Breast epithelium (tissue), 4 donors: ENCODE measurements around the gene ARHGEF17. TPM values are rescaled to one million over a fixed set of nuclear protein-coding genes. Genes with fewer than 3 reads are reported as not detected.
A peak's percentile ranks its signal among the peaks of the same experiment; 100 is the strongest.

Source experiments
- DNase-seq, 2 donors: peaks; one replicate each; pipeline ENCODE4 v3.0.0-alpha.2; 2019; ENCODE audit warnings: low spot score in 2 of 2
- H3K27ac ChIP-seq, 2 donors: fragments of 200-600 bp; sonication (generic) in 1 of 2; one replicate each; pipeline ENCODE4 v1.5.1; 2016 to 2019; ENCODE audit warnings: mild to moderate bottlenecking in 1 of 2
- H3K27me3 ChIP-seq, 2 donors: fragments of 200-600 bp; sonication (generic) in 1 of 2; one replicate each; pipeline versions ENCODE4 v1.5.1 to v1.6.0; 2017 to 2019; ENCODE audit warnings: control low read depth in 1 of 2, mild to moderate bottlenecking in 1 of 2
- H3K36me3 ChIP-seq: fragments of 200-600 bp; one replicate; pipeline ENCODE4 v1.5.1; 2019
- H3K4me1 ChIP-seq, 2 donors: fragments of 200-600 bp; sonication (generic); one replicate each; pipeline ENCODE4 v1.5.1; 2016 to 2019; ENCODE audit warnings: control low read depth in 1 of 2
- H3K4me3 ChIP-seq, 3 donors: fragments of 200-600 bp; sonication (generic); 1 replicate in 2 of 3; 2 replicates in 1 of 3; pipeline ENCODE4 v1.5.1; 2016 to 2019; ENCODE audit warnings: mild to moderate bottlenecking in 3 of 3, moderate library complexity in 2 of 3
- H3K9me3 ChIP-seq, 2 donors: fragments of 200-600 bp; sonication (generic) in 1 of 2; one replicate each; pipeline ENCODE4 v1.5.1; 2016 to 2019; ENCODE audit warnings: control low read depth in 1 of 2
- CTCF ChIP-seq, 3 donors: fragments of 450-650 bp; IDR thresholded peaks; one replicate each; pipeline ENCODE4 v1.5.1; 2016 to 2017; ENCODE audit warnings: antibody characterized with exemption in 3 of 3, mild to moderate bottlenecking in 3 of 3, moderate library complexity in 3 of 3
- POLR2A ChIP-seq: fragments of 450-650 bp; IDR thresholded peaks from one replicate; pipeline ENCODE4 v1.6.1; 2016; ENCODE audit warnings: antibody characterized with exemption, mild to moderate bottlenecking, moderate library complexity
- POLR2AphosphoS5 ChIP-seq, 3 donors: sonication (generic); formaldehyde crosslinking; IDR thresholded peaks; one replicate each; pipeline ENCODE4 v1.6.1; 2017; ENCODE audit warnings: antibody characterized with exemption in 3 of 3
- intact Hi-C: fragments of 100-400 bp; cut with DNase I; formaldehyde crosslinking; loops from one replicate; pipeline ENCODE4 v1.15.1; 2023; ENCODE audit warnings: low total_unique reads
- total RNA-seq, 3 donors: library from RNA; depleted of rRNA; stranded (reverse); fragments of >200 nt; gene quantifications; one replicate each; pipeline ENCODE4 v1.1.0, GENCODE V29; 2016

ARHGEF17 gene
- total RNA-seq, 3 donors from 2014 or later, result 28.8 to 54.7 (median 38.2) TPM

GRCh38 chr11:73415854-73416615 is 108.0 kb downstream of the ARHGEF17 start:
- no peak for TF ChIP-seq POLR2AphosphoS5 (IDR thresholded peaks at IDR 0.05)
- TF ChIP-seq CTCF (IDR thresholded peaks at IDR 0.05), result no peak
- TF ChIP-seq POLR2A, result no peak
- peaks cover 0 to 3% of the 10 kb centered on the region in 2 donors for H3K4me1 ChIP-seq
- intact Hi-C loops, result no loop called here
- DNase-seq, result no peak
- H3K4me3 ChIP-seq, result no peak overlapping the region
- no peaks in the 10 kb centered on the region for H3K36me3 ChIP-seq
- no peaks in the 10 kb centered on the region for H3K9me3 ChIP-seq
- no peaks in the 10 kb centered on the region for H3K27me3 ChIP-seq
- peak overlapping the region; percentile 44 to 72 for H3K27ac ChIP-seq

GRCh38 chr11:73416786-73417185 is 108.7 kb downstream of the ARHGEF17 start:
- Histone ChIP-seq H3K27ac (no peak overlapping the region), H3K4me1 (peaks cover 0 to 3% of the 10 kb centered on the region in 2 donors), H3K9me3 (no peaks in the 10 kb centered on the region), H3K4me3 (no peak overlapping the region), H3K27me3 (no peaks in the 10 kb centered on the region), H3K36me3 (no peaks in the 10 kb centered on the region)
- no peak for DNase-seq
- TF ChIP-seq POLR2AphosphoS5 (IDR thresholded peaks at IDR 0.05) (no peak), CTCF (IDR thresholded peaks at IDR 0.05) (no peak), POLR2A (no peak)
- intact Hi-C loops, result no loop called here

Other genes with a start within 250 kb of the ARHGEF17 start
- 10 to 100 TPM; 15.5 to 23.4 (median 19.0) TPM for gene FCHSD2, start 166.0 kb upstream of the ARHGEF17 start, total RNA-seq
- 1 to 10 TPM in 2 of 3 donors, under 1 TPM in 1; 0.32 to 7.6 (median 5.2) TPM for gene P2RY2, start 90.0 kb upstream of the ARHGEF17 start, total RNA-seq
- gene P2RY6, start 35.9 kb upstream of the ARHGEF17 start, total RNA-seq, result 1 to 10 TPM; 1.6 to 3.4 (median 1.9) TPM
- gene RELT, start 68.1 kb downstream of the ARHGEF17 start, total RNA-seq, result 1 to 10 TPM; 2.2 to 3.7 (median 2.3) TPM